Measurements from ENCODE around the gene MTMR10. TPM values are rescaled to one million over a fixed set of nuclear protein-coding genes. Genes with fewer than 3 reads are reported as not detected.
A peak's percentile ranks its signal among the peaks of the same experiment; 100 is the strongest.

Gene MTMR10, protein sequence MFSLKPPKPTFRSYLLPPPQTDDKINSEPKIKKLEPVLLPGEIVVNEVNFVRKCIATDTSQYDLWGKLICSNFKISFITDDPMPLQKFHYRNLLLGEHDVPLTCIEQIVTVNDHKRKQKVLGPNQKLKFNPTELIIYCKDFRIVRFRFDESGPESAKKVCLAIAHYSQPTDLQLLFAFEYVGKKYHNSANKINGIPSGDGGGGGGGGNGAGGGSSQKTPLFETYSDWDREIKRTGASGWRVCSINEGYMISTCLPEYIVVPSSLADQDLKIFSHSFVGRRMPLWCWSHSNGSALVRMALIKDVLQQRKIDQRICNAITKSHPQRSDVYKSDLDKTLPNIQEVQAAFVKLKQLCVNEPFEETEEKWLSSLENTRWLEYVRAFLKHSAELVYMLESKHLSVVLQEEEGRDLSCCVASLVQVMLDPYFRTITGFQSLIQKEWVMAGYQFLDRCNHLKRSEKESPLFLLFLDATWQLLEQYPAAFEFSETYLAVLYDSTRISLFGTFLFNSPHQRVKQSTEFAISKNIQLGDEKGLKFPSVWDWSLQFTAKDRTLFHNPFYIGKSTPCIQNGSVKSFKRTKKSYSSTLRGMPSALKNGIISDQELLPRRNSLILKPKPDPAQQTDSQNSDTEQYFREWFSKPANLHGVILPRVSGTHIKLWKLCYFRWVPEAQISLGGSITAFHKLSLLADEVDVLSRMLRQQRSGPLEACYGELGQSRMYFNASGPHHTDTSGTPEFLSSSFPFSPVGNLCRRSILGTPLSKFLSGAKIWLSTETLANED
- 10 to 100 TPM; 36.6 to 63.4 (median 40.4) TPM for total RNA-seq

- no peaks in the 10 kb centered on the region for H3K36me3 ChIP-seq
- H3K27ac ChIP-seq, result peak within 1 kb of the TSS; percentile 94 to 99 (median 96)
- no peaks in the 10 kb centered on the region for H3K27me3 ChIP-seq
- no peaks in the 10 kb centered on the region for H3K9me3 ChIP-seq
- TF ChIP-seq CTCF (IDR thresholded peaks at IDR 0.05 in 4 of 5, conservative IDR thresholded peaks at IDR 0.05 in 1 of 5) (peak in 3 of 5 experiments; percentile 24 to 65 (median 56)), POLR2A (IDR thresholded peaks at IDR 0.05) (peak; percentile 95 to 96)
- ATAC-seq (peak; percentile 84 to 87), DNase-seq (peak; percentile 41 to 76)
- peak within 1 kb of the TSS; percentile 83 to 100 (median 92) for H3K4me3 ChIP-seq
- in situ Hi-C loops (cut with MboI; ENCODE audit: low sequenced_read_pairs in 4 of 4) (loop anchor here in 1 of 4 donors (25.0 kb wide), 1 partner anchor 371 kb away; no protein-coding TSS in a partner anchor), intact Hi-C loops (cut with DNase I; ENCODE audit: low total_unique reads) (loop anchor here (1.0 to 10.0 kb wide), 6 partner anchors 30 to 373 kb away; partner anchors contain the start of gene KLF13)
- peaks cover 45 to 51% of the 10 kb centered on the region in 2 donors for H3K4me1 ChIP-seq
Measured at GRCh38 chr15:30991255-30992235, at the start of gene MTMR10. MTMR10 (minus strand) TSS chr15:30991628; CDS start chr15:30991506, 122 bp downstream.

- Histone ChIP-seq H3K27ac (no peak overlapping the region), H3K36me3 (no peaks in the 10 kb centered on the region), H3K4me1 (no peaks in the 10 kb centered on the region), H3K9me3 (peaks cover 0 to 3% (median 0%) of the 10 kb centered on the region in 3 donors), H3K4me3 (no peak overlapping the region), H3K27me3 (no peaks in the 10 kb centered on the region)
- in situ Hi-C loops (cut with MboI; ENCODE audit: low sequenced_read_pairs in 4 of 4), result no loop called here
- intact Hi-C loops (cut with DNase I; ENCODE audit: low total_unique reads), result no loop called here
- ATAC-seq, result no peak
- DNase-seq, result no peak
- TF ChIP-seq POLR2A (IDR thresholded peaks at IDR 0.05), result no peak
- no peak for TF ChIP-seq CTCF (IDR thresholded peaks at IDR 0.05 in 4 of 5, conservative IDR thresholded peaks at IDR 0.05 in 1 of 5)
Measured at GRCh38 chr15:31040611-31041010, 49.2 kb upstream of the MTMR10 start.

DNA sequence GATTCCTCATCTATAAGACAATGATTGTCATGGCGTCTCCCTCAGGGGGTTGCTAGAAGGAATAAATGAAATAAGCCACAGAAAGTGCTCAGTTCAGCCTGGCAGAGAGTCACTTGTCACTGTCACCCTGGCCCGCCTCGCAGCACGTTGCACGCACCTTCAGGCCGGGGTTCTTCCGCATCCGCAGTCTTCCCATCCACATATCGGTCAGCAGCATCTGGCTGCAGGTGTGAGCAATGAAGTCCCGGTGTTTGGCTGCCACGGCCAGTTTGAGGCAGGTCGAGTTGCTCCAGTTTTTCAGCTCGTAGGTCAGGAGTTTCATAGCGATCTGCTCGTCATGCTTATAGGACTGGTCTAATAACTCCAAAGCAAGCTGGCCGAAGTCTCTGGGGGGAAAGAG is 48.5 kb upstream of the MTMR10 start:
- Histone ChIP-seq H3K27ac (no peak overlapping the region), H3K36me3 (no peaks in the 10 kb centered on the region), H3K4me1 (no peaks in the 10 kb centered on the region), H3K4me3 (no peak overlapping the region), H3K27me3 (no peaks in the 10 kb centered on the region), H3K9me3 (peaks cover 0 to 3% (median 0%) of the 10 kb centered on the region in 3 donors)
- in situ Hi-C loops (cut with MboI; ENCODE audit: low sequenced_read_pairs in 4 of 4) (no loop called here), intact Hi-C loops (cut with DNase I; ENCODE audit: low total_unique reads) (no loop called here)
- ATAC-seq (no peak), DNase-seq (no peak)
- no peak for TF ChIP-seq POLR2A (IDR thresholded peaks at IDR 0.05)
- TF ChIP-seq CTCF (IDR thresholded peaks at IDR 0.05 in 4 of 5, conservative IDR thresholded peaks at IDR 0.05 in 1 of 5), result no peak

Measured in gastrocnemius medialis (tissue), 4 donors.